Muscle layer of duodenum (tissue), 2 donors: ENCODE results near the gene HACD2.
A peak's percentile ranks its signal among the peaks of the same experiment; 100 is the strongest.

Source experiments
- H3K27ac ChIP-seq: one replicate; pipeline ENCODE4 v1.7.0; 2013; ENCODE audit warnings: mild to moderate bottlenecking, low read length
- H3K27me3 ChIP-seq: one replicate; pipeline ENCODE4 v1.7.0; 2013; ENCODE audit warnings: low read depth, mild to moderate bottlenecking, control low read depth, low read length
- H3K36me3 ChIP-seq, 2 donors: one replicate each; pipeline ENCODE4 v1.7.0; 2013; ENCODE audit warnings: low read length in 2 of 2, control low read depth in 1 of 2, mild to moderate bottlenecking in 1 of 2; ENCODE audit not compliant: insufficient read depth in 2 of 2, control insufficient read depth in 1 of 2
- H3K4me1 ChIP-seq, 2 donors: one replicate each; pipeline ENCODE4 v1.7.0; 2013; ENCODE audit warnings: low read length in 2 of 2, mild to moderate bottlenecking in 2 of 2, control low read depth in 1 of 2, moderate library complexity in 1 of 2; ENCODE audit not compliant: insufficient read depth in 2 of 2, control insufficient read depth in 1 of 2
- H3K4me3 ChIP-seq, 2 donors: one replicate each; pipeline ENCODE4 v1.7.0; 2013; ENCODE audit warnings: low read length in 2 of 2, low read depth in 1 of 2, mild to moderate bottlenecking in 1 of 2
- H3K9me3 ChIP-seq, 2 donors: one replicate each; pipeline ENCODE4 v1.7.0; 2013; ENCODE audit warnings: low read length in 2 of 2, control low read depth in 1 of 2, mild to moderate bottlenecking in 1 of 2; ENCODE audit not compliant: control insufficient read depth in 1 of 2
- donor health status: healthy.

Gene HACD2

DNA sequence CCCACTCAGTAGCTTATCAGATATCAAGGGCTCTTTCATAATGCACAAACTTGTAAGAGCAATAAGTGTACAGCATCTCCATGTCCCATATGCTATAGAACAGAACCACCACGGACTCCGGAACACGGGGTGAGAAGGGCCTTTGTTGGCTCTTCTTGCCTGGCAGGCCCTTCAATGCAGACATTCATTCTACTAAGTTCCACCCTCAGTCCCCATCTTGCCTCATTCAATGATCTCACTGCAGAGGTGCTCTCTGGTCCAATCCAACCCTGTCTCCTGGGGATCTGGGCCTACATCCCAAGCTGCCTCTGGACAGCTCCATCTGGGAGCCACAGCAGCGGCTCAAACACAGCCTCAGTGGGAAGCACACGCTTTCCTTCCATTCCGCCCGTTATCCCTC is 16.8 kb downstream of the HACD2 start:
- no peaks in the 10 kb centered on the region for H3K9me3 ChIP-seq
- H3K27me3 ChIP-seq = no peaks in the 10 kb centered on the region
- no peak overlapping the region for H3K27ac ChIP-seq

DNA sequence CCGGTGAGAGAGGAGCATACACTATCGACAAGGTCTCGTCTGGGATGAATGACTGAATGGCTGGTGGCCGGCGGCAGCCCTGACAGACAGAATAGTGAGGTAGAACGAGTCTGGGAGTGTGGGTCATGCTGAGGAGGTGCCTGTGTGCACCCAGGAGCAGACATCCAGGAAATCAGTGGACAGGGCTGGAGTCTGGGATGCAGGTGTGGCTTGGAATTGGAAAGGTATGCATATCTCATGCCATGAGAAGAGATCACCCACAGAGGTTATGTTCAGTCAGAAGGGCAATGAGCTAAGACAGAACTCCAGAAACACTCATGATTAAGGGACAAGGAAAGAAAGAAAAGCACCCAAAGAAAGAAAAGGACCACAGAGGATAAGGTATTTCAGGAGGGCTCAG is 20.8 kb downstream of the HACD2 start:
- peaks cover 4 to 14% of the 10 kb centered on the region in 2 donors for H3K36me3 ChIP-seq
- H3K9me3 ChIP-seq = no peaks in the 10 kb centered on the region
- no peaks in the 10 kb centered on the region for H3K27me3 ChIP-seq
- H3K4me1 ChIP-seq = no peaks in the 10 kb centered on the region
- no peak overlapping the region for H3K4me3 ChIP-seq
- H3K27ac ChIP-seq = no peak overlapping the region

More for the DNA sequence above, 16.8 kb downstream of the HACD2 start:
- peaks cover 4 to 14% of the 10 kb centered on the region in 2 donors for H3K36me3 ChIP-seq
- H3K4me3 ChIP-seq = no peak overlapping the region
- no peaks in the 10 kb centered on the region for H3K4me1 ChIP-seq

DNA sequence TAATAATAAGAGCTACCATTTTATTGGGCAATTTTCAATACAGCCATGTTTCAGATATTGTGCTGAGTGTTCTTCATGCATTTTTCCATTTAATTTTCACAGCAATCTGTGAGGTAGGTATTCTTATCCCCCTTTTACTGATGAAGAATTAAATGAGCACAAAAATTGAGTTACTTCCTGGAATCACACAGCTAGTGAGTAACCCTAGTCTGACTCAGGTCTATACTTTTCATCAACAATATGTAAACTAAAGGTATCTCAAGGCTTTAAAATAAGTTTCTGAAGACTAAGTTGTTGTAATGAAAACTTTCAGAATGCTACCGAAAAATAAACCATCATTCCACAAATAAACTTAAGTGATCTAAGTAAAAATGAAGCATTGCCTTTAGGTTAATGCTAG is 22.3 kb downstream of the HACD2 start:
- H3K36me3 ChIP-seq = peaks cover 4 to 14% of the 10 kb centered on the region in 2 donors
- no peaks in the 10 kb centered on the region for H3K27me3 ChIP-seq
- no peaks in the 10 kb centered on the region for H3K9me3 ChIP-seq
- H3K27ac ChIP-seq = no peak overlapping the region
- no peaks in the 10 kb centered on the region for H3K4me1 ChIP-seq
- H3K4me3 ChIP-seq = no peak overlapping the region

DNA sequence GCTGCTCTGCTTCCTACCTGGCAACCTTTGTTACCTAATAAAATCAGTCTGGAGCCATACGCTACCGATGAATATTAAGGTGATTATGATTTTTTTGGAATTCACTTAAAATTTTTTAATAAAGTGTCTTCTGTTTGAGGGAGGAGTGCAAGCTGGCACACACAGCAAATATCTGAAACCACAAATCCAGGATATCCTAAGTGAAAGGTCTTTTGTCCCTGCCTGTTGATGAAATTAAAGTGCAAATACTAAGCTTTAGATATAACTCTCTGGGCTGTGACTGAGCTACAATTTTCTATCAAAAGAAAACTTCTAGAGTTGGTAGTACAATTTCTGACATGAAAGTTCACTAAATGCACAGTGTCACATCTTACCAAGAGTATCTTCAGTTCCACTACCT is 23.7 kb downstream of the HACD2 start:
- Histone ChIP-seq H3K4me3 (no peak overlapping the region), H3K27ac (no peak overlapping the region)

DNA sequence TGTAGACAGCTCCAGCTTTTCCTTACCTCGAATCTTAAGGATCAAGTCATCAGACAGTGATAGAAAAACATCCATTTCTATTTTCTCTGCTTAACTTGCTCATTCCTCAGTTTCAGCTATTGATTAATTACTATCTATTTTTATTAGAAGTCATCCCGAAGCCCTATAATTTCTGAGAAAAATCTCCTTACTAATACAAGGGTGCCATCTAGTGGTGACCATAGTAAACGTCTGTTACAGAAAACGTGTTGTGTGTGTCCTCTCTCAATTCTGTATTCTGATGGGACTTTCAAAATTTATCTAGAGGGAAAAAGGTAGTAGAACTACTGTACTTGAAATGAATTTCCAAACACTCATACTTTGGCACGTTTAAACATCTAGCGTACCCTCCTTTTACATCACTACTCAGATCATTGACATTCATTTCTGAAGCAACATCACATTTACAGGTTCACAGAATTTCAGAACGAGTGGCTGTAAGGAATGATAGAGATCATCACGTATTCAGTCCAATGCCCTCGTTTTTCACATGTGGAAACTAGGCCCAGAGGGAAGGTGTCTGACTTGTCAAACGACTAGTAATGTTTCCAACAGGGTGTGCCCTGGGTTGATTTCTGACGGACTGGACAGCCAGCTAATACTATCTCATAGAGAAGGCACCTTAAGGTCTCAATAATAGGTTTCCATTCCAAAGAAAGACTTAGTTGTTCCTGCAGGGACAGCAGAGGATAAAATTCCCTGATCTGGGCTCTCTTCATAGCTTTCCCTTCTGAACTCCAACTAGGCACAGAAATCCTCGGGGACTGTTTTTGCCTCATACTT is 25.6 kb downstream of the HACD2 start:
- Histone ChIP-seq H3K4me3 (no peak overlapping the region), H3K36me3 (peaks cover 0 to 3% of the 10 kb centered on the region in 2 donors), H3K27me3 (no peaks in the 10 kb centered on the region), H3K27ac (no peak overlapping the region), H3K9me3 (no peaks in the 10 kb centered on the region), H3K4me1 (no peaks in the 10 kb centered on the region)

More for the DNA sequence above, 23.7 kb downstream of the HACD2 start:
- no peaks in the 10 kb centered on the region for H3K4me1 ChIP-seq
- H3K9me3 ChIP-seq = no peaks in the 10 kb centered on the region
- no peaks in the 10 kb centered on the region for H3K27me3 ChIP-seq
- H3K36me3 ChIP-seq = peaks cover 0 to 7% of the 10 kb centered on the region in 2 donors

DNA sequence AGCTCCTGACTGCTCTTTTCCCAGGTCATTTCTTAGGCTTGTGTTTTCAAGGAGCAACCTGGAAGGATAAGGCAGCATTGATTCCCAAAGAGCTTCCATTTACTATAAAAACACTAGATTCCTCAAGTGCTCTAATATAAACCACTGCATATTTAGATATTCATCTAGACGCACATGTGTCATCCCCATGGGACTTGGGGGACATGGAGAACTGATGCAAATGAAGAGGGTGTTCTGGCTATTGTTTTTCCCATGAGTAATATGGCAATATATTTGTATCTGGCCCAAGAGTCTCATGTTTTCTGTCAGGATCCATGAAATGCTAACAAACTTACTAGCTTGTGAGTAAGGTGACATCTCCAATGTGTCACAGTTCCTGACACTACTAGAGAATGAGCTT is 31.3 kb downstream of the HACD2 start:
- Histone ChIP-seq H3K4me1 (no peaks in the 10 kb centered on the region), H3K27me3 (no peaks in the 10 kb centered on the region), H3K36me3 (peaks cover 0 to 6% of the 10 kb centered on the region in 2 donors), H3K9me3 (no peaks in the 10 kb centered on the region), H3K27ac (no peak overlapping the region), H3K4me3 (no peak overlapping the region)

DNA sequence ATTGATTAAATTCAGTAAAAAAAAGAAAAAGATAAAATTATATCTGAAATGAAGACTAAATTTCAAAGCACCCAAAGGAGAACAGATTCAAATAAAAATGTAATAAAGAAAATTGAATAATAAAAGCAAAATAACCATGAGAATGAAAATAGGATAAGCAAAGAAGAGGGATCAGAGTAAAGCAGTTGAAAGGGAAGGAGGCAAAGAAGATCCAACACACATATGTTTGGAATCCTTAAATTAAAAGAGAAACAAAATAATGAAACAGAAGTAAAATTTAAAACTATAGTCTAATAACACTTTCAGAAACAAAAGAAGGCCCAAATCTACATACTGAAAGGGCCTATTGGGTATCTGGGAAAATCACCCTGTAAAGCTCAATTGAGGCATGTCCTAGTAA is 32.1 kb downstream of the HACD2 start:
- Histone ChIP-seq H3K36me3 (peaks cover 0 to 6% of the 10 kb centered on the region in 2 donors), H3K4me1 (no peaks in the 10 kb centered on the region), H3K27me3 (no peaks in the 10 kb centered on the region), H3K9me3 (no peaks in the 10 kb centered on the region), H3K4me3 (no peak overlapping the region), H3K27ac (no peak overlapping the region)

DNA sequence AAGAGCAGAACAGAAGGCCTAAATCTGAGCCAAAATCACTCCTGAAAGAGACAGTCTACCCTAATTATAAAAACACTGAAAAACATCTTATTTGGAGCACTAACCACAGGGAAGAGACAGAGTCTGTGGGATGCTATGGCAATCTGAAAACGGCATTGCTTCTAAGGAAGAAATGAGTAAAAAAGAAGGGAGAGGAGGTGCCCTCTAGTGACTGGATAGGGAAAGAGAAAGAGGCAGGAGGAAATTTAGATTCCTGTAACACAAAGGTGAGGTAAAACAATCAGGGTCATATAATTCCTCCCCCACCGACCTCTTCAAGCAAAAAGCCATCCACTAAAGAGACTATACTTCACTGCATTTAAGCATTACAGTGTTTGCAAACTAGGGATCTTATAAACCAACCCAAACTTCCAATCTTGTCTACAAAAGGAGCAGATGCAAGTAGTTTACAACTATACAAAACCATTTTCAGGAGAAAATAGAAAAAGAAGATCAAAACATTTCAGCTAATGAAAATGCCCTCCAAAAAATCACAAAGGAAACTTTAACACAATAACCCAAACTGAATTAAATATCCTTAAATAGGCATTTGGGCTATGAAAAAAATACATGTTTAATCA is 32.6 kb downstream of the HACD2 start:
- Histone ChIP-seq H3K9me3 (no peaks in the 10 kb centered on the region), H3K4me1 (peaks cover 0 to 5% of the 10 kb centered on the region in 2 donors), H3K4me3 (no peak overlapping the region), H3K27me3 (no peaks in the 10 kb centered on the region), H3K27ac (no peak overlapping the region), H3K36me3 (peaks cover 0 to 6% of the 10 kb centered on the region in 2 donors)

DNA sequence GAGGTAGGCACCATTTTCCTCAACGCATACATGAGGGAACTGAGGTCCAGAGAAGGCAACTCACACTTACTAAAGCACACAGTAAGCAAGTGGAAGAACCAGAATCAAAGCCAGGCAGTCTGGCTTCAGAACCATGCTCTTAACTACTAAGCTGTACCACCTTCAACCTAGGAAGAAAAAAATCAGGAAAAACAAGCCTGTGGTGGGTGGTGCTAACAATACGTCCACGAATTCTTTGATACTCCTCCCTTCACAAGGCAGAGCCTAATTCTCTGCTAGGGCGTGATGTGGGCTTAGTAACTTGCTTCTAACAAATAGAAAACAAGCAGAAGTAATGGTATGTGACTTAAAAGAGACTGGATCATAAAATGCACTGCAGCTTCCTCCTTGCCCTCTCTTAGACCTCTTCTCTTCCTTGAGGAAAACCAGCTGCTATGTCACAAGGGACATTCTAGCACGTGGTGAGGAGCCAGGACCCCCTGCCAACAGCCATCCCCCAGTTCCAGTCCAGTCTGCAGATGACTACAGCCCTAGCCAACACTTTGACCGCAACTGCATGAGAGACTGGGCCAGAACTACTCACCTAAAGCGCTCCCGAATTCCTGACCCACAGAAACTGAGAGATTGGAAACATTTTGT is 36.9 kb downstream of the HACD2 start:
- Histone ChIP-seq H3K27ac (no peak overlapping the region), H3K9me3 (no peaks in the 10 kb centered on the region), H3K36me3 (peaks cover 0 to 6% of the 10 kb centered on the region in 2 donors), H3K27me3 (no peaks in the 10 kb centered on the region), H3K4me3 (no peak overlapping the region), H3K4me1 (peaks cover 0 to 11% of the 10 kb centered on the region in 2 donors)

DNA sequence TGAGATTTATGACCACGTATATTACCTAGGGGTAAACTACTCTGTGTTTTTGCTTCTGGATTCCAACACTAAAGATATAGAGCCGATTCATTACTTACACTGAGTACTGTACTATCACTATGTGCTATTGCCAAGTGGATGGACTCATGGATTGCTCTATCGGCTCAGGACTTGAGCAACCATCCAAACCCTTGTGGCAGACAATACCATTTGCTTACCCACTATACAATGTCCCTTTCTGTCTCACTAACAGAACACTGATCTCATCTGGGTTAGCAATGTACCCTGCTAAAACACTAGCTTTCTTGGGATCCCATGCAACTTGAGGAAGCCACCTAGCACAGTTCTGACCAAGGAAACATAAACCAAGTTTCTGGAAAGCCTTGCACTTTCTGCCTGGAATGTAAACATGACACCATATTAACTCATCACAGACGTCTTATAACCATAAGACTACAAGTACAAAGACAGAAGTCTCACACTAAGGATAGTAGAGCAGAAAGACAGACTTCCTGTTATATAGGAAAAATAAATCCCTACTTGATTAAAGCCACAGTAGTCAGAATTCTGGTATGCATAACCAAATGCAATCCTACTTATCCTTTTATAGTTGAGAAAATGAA is 38.6 kb downstream of the HACD2 start:
- Histone ChIP-seq H3K9me3 (no peaks in the 10 kb centered on the region), H3K36me3 (peaks cover 0 to 6% of the 10 kb centered on the region in 2 donors), H3K27ac (peak overlapping the region; percentile 40), H3K27me3 (no peaks in the 10 kb centered on the region), H3K4me3 (no peak overlapping the region), H3K4me1 (peaks cover 0 to 11% of the 10 kb centered on the region in 2 donors)

DNA sequence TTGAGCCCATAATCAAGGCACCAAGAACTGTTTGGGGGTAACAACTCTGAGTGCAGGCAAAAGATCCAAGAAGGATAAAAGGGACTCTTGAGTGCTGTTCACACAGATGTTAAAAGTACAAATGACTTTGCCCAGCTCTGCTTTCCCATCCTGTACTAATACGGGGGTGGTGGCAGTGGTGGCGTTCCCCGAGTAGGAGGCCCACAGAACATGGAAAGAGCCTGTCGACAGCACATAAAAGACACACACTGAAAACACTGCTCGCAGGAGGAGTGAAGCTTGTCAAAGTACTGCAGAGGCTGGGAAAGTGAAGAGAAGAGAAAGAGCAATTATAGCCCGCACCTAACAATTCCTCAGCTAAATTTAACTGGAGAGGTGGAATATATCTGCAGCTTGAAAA is 40.9 kb downstream of the HACD2 start:
- Histone ChIP-seq H3K4me1 (peaks cover 0 to 11% of the 10 kb centered on the region in 2 donors), H3K27ac (no peak overlapping the region), H3K4me3 (no peak overlapping the region), H3K27me3 (no peaks in the 10 kb centered on the region), H3K36me3 (no peaks in the 10 kb centered on the region), H3K9me3 (no peaks in the 10 kb centered on the region)
